ENCODE measurements around the gene MAPRE2. TPM values are rescaled to one million over a fixed set of nuclear protein-coding genes. Genes with fewer than 3 reads are reported as not detected.
"Not testable (repeated sequence)": the region's sequence is repeated elsewhere in the genome, so short reads cannot be mapped to it uniquely, and the experiment has no call there.

The MAPRE2 gene
- total RNA-seq, 1 donor from 2014 or later: 14.8 TPM

- no peak overlapping the region for H3K4me3 ChIP-seq (ENCODE audit: low read depth, low read length)
- TF ChIP-seq, protein P1, sequence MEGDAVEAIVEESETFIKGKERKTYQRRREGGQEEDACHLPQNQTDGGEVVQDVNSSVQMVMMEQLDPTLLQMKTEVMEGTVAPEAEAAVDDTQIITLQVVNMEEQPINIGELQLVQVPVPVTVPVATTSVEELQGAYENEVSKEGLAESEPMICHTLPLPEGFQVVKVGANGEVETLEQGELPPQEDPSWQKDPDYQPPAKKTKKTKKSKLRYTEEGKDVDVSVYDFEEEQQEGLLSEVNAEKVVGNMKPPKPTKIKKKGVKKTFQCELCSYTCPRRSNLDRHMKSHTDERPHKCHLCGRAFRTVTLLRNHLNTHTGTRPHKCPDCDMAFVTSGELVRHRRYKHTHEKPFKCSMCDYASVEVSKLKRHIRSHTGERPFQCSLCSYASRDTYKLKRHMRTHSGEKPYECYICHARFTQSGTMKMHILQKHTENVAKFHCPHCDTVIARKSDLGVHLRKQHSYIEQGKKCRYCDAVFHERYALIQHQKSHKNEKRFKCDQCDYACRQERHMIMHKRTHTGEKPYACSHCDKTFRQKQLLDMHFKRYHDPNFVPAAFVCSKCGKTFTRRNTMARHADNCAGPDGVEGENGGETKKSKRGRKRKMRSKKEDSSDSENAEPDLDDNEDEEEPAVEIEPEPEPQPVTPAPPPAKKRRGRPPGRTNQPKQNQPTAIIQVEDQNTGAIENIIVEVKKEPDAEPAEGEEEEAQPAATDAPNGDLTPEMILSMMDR (conservative IDR thresholded peaks at IDR 0.05; ENCODE audit: low read depth, low read length): no peak
- DNase-seq (ENCODE audit: low read depth): no peak
Measured at GRCh38 chr18:35161485-35161884, 120.3 kb downstream of the MAPRE2 start.

- TF ChIP-seq, protein P1 (conservative IDR thresholded peaks at IDR 0.05; ENCODE audit: low read depth, low read length): no peak
Measured at GRCh38 chr18:35161934-35162333, 120.7 kb downstream of the MAPRE2 start.

GRCh38 chr18:35163014-35163539, 121.9 kb downstream of the MAPRE2 start:
- no peak overlapping the region for H3K4me3 ChIP-seq (ENCODE audit: low read depth, low read length)
- TF ChIP-seq, protein P1 (conservative IDR thresholded peaks at IDR 0.05; ENCODE audit: low read depth, low read length): no peak
- no peak for DNase-seq (ENCODE audit: low read depth)

More at GRCh38 chr18:35161934-35162333, 120.7 kb downstream of the MAPRE2 start:
- H3K4me3 ChIP-seq (ENCODE audit: low read depth, low read length): no peak overlapping the region
- no peak for DNase-seq (ENCODE audit: low read depth)

DNA sequence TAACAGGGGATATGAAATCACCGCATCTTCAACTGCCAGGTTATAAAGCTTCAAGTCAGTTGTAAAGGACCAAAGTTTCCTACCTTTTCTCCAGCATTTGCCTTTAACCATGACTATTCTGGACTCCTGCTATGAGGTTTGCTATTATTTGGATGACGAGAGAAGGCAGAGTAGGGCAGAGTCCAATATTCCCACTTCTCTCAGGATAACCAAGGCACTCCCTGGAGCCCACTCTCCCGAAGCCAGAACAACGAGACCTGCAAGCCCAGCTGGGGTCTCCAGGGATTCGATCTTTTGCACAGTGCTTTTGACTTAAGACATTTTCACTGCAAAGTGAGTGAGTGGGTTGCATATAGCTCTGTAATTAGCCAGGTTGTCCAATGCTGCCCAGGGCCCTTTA, 122.5 kb downstream of the MAPRE2 start:
- TF ChIP-seq, protein P1 (conservative IDR thresholded peaks at IDR 0.05; ENCODE audit: low read depth, low read length): no peak
- no peak overlapping the region for H3K4me3 ChIP-seq (ENCODE audit: low read depth, low read length)
- no peak for DNase-seq (ENCODE audit: low read depth)

- no peak overlapping the region for H3K4me3 ChIP-seq (ENCODE audit: low read depth, low read length)
- TF ChIP-seq, protein P1 (conservative IDR thresholded peaks at IDR 0.05; ENCODE audit: low read depth, low read length): no peak
- DNase-seq (ENCODE audit: low read depth): no peak
Measured at GRCh38 chr18:35164133-35164532, 122.9 kb downstream of the MAPRE2 start.

GRCh38 chr18:35167332-35167731, 126.1 kb downstream of the MAPRE2 start:
- no peak overlapping the region for H3K4me3 ChIP-seq (ENCODE audit: low read depth, low read length)
- no peak for DNase-seq (ENCODE audit: low read depth)
- TF ChIP-seq, protein P1 (conservative IDR thresholded peaks at IDR 0.05; ENCODE audit: low read depth, low read length): no peak

GRCh38 chr18:35167857-35168256, 126.6 kb downstream of the MAPRE2 start:
- DNase-seq (ENCODE audit: low read depth): no peak
- no peak overlapping the region for H3K4me3 ChIP-seq (ENCODE audit: low read depth, low read length)
- TF ChIP-seq, protein P1 (conservative IDR thresholded peaks at IDR 0.05; ENCODE audit: low read depth, low read length): no peak

- not testable (repeated sequence) for DNase-seq (ENCODE audit: low read depth); H3K4me3 ChIP-seq (ENCODE audit: low read depth, low read length)
Measured at GRCh38 chr18:35170323-35170722, 129.1 kb downstream of the MAPRE2 start.
